K562 (cell line): Measurements from ENCODE around the gene PCBD1. TPM values are rescaled to one million over a fixed set of nuclear protein-coding genes. Genes with fewer than 3 reads are reported as not detected.

Experiments used
- ATAC-seq: fragments of 200-7000 bp; cut with Tn5 transposase; 3 replicates; pipeline ENCODE4 v1.9.1; 2020; ENCODE audit warnings: moderate library complexity
- BruUV-seq: library from RNA; stranded (reverse); fragments of 400-500 nt; replicated peaks from 2 replicates; lab custom pipeline; 2021; lab: Mats Ljungman, UMichigan
- CTCF ChIA-PET: fragments of 300-600 bp; formaldehyde crosslinking; extraction: SDS; loops from one replicate; lab custom pipeline; 2021; ENCODE audit warnings: low intra/inter-chr PET ratio; lab: Yijun Ruan, JAX
- POLR2A ChIA-PET: fragments of 300-600, 350-650 bp; sonication (Branson Sonifier 250); formaldehyde crosslinking; extraction: SDS; loops from one replicate; lab custom pipeline; 2021; ENCODE audit warnings: antibody characterized with exemption, inconsistent platforms; lab: Yijun Ruan, JAX
- DNase-seq, 4 experiments: peaks; one replicate each; pipeline versions ENCODE4 v3.0.0 to v3.0.0-alpha.2; 2011 to 2018; ENCODE audit warnings: low spot score in 3 of 4, mixed read lengths in 3 of 4; ENCODE audit errors: extremely low read depth in 1 of 4
- FAIRE-seq: peaks from 2 replicates; lab custom pipeline; 2011; peaks lifted over from hg19 to GRCh38; lab: Jason Lieb, UNC
- H2AFZ ChIP-seq: 2 replicates; pipeline ENCODE4 v1.6.0; 2011; ENCODE audit warnings: low read depth, low read length, control low read depth, inconsistent platforms
- H3K27ac ChIP-seq: fragments of 200-600 bp; 3 replicates; pipeline ENCODE4 v1.8.0; 2011; ENCODE audit warnings: low read depth, mild to moderate bottlenecking, control low read depth, inconsistent platforms, low read length, moderate library complexity, mixed read lengths; ENCODE audit errors: extremely low read depth
- H3K27me3 ChIP-seq, 2 experiments: fragments of 300-600 bp in 1 of 2; 2 replicates in 1 of 2; 3 replicates in 1 of 2; pipeline versions ENCODE4 v1.6.0 to v1.8.0; 2011; ENCODE audit warnings: inconsistent platforms in 2 of 2, low read length in 2 of 2, mild to moderate bottlenecking in 1 of 2, mixed read lengths in 1 of 2, moderate library complexity in 1 of 2; ENCODE audit not compliant: control insufficient read depth in 2 of 2, insufficient read depth in 2 of 2
- H3K36me3 ChIP-seq: fragments of 300-600 bp; 3 replicates; pipeline ENCODE4 v1.8.0; 2011; ENCODE audit warnings: mild to moderate bottlenecking, low read length, inconsistent platforms; ENCODE audit not compliant: control insufficient read depth, insufficient read depth
- H3K4me1 ChIP-seq, 2 experiments: fragments of 200-600 bp in 1 of 2; replicated peaks in 1 of 2; 2 replicates in 1 of 2; 3 replicates in 1 of 2; pipeline versions ENCODE4 v1.5.1 to v1.8.0; 2011; ENCODE audit warnings: inconsistent platforms in 2 of 2, low read length in 2 of 2, mild to moderate bottlenecking in 1 of 2, mixed read lengths in 1 of 2, moderate library complexity in 1 of 2; ENCODE audit not compliant: control insufficient read depth in 2 of 2, insufficient read depth in 2 of 2
- H3K4me2 ChIP-seq: 2 replicates; pipeline ENCODE4 v1.6.1; 2011; ENCODE audit warnings: low read length, control low read depth, inconsistent platforms, mixed read lengths; ENCODE audit not compliant: insufficient read depth
- H3K4me3 ChIP-seq: fragments of 200-600 bp; sonication (generic), shearing (Covaris generic); 2 replicates; pipeline ENCODE4 v1.5.1; 2016; ENCODE audit warnings: control low read depth, inconsistent platforms
- H3K79me2 ChIP-seq: fragments of 200-600 bp; 3 replicates; pipeline ENCODE4 v1.8.0; 2011; ENCODE audit warnings: low read length, inconsistent platforms; ENCODE audit not compliant: control insufficient read depth, insufficient read depth
- H3K9ac ChIP-seq, 2 experiments: 2 replicates each; pipeline versions ENCODE4 v1.6.0 to v1.6.1; 2011; ENCODE audit warnings: low read depth in 2 of 2, low read length in 2 of 2, control low read depth in 1 of 2, inconsistent platforms in 1 of 2, mild to moderate bottlenecking in 1 of 2, mixed read lengths in 1 of 2; ENCODE audit not compliant: insufficient read depth in 1 of 2
- H3K9me1 ChIP-seq: one replicate; pipeline ENCODE4 v1.6.0; 2011; ENCODE audit warnings: inconsistent platforms, mild to moderate bottlenecking, low read length, moderate library complexity; ENCODE audit not compliant: control insufficient read depth, insufficient read depth
- H3K9me3 ChIP-seq: replicated peaks from 2 replicates; pipeline ENCODE4 v1.5.1; 2011; ENCODE audit warnings: low read depth, low read length, inconsistent platforms; ENCODE audit not compliant: control insufficient read depth, insufficient read depth
- H4K20me1 ChIP-seq: replicated peaks from 2 replicates; pipeline ENCODE4 v1.6.1; 2011; ENCODE audit warnings: low read length, inconsistent platforms, mixed read lengths; ENCODE audit not compliant: control insufficient read depth, insufficient read depth
- MAFF ChIP-seq: IDR thresholded peaks from 2 replicates; pipeline ENCODE4 v1.6.1; 2012; ENCODE audit warnings: low read length, improper control_type of control experiment
- ZBTB7A ChIP-seq: IDR thresholded peaks from 2 replicates; pipeline ENCODE4 v1.6.1; 2011; ENCODE audit warnings: low read depth, mild to moderate bottlenecking, low read length, moderate library complexity, borderline replicate concordance; ENCODE audit not compliant: control insufficient read depth
- WGBS: fragments of 100-300 bp; shearing (Covaris generic); methylation state at CpG from one replicate; pipeline ENCODE4 v1.1.6; 2016; ENCODE audit warnings: low coverage, mixed read lengths; ENCODE audit not compliant: insufficient coverage; ENCODE audit errors: missing lambda C conversion rate; 5-methylcytosine and 5-hydroxymethylcytosine counted together
- in situ Hi-C: fragments of 300-500 bp; cut with MboI; formaldehyde crosslinking; loops from 4 replicates; pipeline ENCODE4 v1.15.0; 2018; ENCODE audit warnings: inconsistent platforms, mixed read lengths
- intact Hi-C: fragments of 100-400 bp; cut with micrococcal nuclease; formaldehyde crosslinking; loops from 2 replicates; pipeline ENCODE4 v1.14.2; 2022
- polyA plus RNA-seq, 8 experiments: library from polyadenylated mRNA; depleted of rRNA in 4 of 8; stranded (reverse) in 5 of 8; unstranded in 3 of 8; fragments of >200 nt; fragmentation: Nextera tagmentation in 2 of 8; fragmentation: Illumina TruSeq in 1 of 8; extraction: Ambion mirVana in 2 of 8; extraction: Trizol in 1 of 8; gene quantifications; 2 replicates each; pipeline versions ENCODE4 v1.2.1 to v1.2.3, GENCODE V29; 2011 to 2014; ENCODE audit warnings: inconsistent platforms in 1 of 8, missing spikeins in 1 of 8
- total RNA-seq, 7 experiments: library from RNA; depleted of rRNA in 6 of 7; stranded (reverse); fragments of >200 nt in 6 of 7; fragmentation: Illumina TruSeq in 2 of 7; extraction: Trizol in 2 of 7; gene quantifications; 2 replicates each; pipeline versions ENCODE4 v1.2.1 to v1.2.3, GENCODE V29; 2011 to 2021; ENCODE audit warnings: low replicate concordance in 1 of 7

PCBD1 gene
- total and polyA plus RNA-seq, 9 of the 15 experiments (the other 6 are each of a cell fraction or from before 2014, with no cell fraction given): 14.6 to 109 (median 57.0) TPM

DNA sequence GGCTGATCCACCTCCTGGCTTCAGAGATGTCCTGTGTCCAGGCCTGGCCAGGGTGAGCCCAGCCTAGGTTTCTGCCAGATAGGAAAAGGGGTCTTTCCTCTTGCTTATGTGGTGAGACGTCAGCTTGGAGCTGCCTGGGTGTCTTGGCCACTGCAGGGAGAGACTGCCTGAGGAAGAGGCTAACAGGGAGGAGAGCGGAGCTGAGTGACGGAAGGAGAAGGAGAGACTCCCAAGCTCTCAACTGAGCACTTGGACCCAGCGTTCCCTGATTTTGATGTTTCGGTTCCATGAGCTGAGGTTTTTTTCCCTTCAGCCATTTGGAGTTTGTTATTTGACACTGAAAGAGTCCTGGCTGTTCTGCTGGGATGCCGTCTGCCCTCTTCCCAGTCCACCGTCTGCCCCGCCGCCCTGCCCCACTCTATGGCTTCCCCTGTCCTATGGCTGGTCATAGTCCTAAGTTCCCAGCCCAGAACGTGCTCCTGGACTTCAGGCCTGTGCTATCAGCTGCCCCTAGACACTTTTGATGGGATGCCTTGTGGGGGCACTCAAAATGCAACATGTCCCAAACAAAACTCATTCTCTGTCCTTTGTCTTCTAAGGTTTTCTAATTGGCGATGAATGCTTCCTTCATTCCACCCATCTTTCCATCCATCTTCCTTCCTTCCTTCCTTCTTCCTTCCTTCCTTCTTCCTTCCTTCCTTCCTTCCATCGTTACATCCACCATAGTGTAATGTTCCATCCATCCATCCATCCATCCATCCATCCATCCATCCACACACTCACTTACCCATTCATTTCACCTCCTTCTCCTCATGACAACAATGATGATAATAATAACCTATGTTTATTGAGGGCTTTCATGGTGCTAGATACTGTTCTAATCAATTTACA is 20.3 kb upstream of the PCBD1 start:
- no peak for TF ChIP-seq MAFF
- TF ChIP-seq ZBTB7A: no peak
- H3K9ac ChIP-seq: no peak overlapping the region; a peak in 1 of 4 replicates
- H3K79me2 ChIP-seq: no peaks in the 10 kb centered on the region
- in situ Hi-C loops (no loop called here), intact Hi-C loops (no loop called here)
- H2AFZ ChIP-seq: no peak overlapping the region
- ATAC-seq (no peak), FAIRE-seq (peak; percentile 37), DNase-seq (no peak)
- WGBS: 14% methylated on average over 12 of the region's 12 CpGs
- H3K27me3 ChIP-seq: peaks cover 38 to 78% of the 10 kb centered on the region in 2 experiments
- BruUV-seq: no TSS peak
- H3K36me3 ChIP-seq: no peaks in the 10 kb centered on the region
- H3K27ac ChIP-seq: no peak overlapping the region
- peaks cover 0 to 5% of the 10 kb centered on the region in 2 experiments; a peak in 3 of 5 replicates for H3K4me1 ChIP-seq
- ChIA-PET POLR2A (interaction anchor here (0.7 to 1.0 kb wide), 2 partner anchors 8 to 136 kb away, joined by 3 read pairs; no protein-coding TSS in a partner anchor), CTCF (no interaction called here)
- no peak overlapping the region for H3K4me2 ChIP-seq
- H3K9me3 ChIP-seq: no peaks in the 10 kb centered on the region
- H3K9me1 ChIP-seq: no peaks in the 10 kb centered on the region
- no peak overlapping the region for H3K4me3 ChIP-seq
- H4K20me1 ChIP-seq: peaks cover 10% of the 10 kb centered on the region
